ENCODE results near the gene FOXJ3.

The FOXJ3 gene

GRCh38 chr1:42334240-42335049 lies 590 bp downstream of the FOXJ3 start:
- in situ Hi-C loops (cut with MboI; ENCODE audit: low sequenced_read_pairs), result no loop called here

DNA sequence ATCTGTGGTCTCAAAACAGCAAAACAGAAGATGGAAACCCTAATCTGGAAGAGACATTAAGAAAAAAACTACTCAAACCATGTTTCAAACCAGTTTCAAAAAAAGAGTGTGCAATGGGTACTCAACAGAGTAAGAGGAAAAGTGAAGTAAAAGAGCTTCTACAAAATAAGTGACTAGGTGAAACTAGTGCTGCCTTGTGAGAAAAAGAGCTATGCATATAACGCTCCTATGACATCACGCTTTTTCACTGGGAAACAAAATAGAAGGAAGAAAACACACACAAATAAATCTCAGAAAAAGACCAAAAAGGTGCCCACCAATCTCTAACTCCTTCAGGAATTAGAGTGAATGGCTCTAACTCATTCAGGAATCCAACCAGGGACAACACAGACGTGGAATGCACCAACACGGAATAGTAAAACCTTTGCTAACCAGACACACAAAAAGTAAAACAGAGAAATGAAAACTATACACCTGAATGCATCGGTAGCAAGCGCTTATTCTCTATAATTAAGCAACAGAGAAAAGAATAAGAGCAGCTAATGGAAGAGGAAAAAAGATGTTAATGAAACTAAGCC lies 1.3 kb downstream of the FOXJ3 start:
- in situ Hi-C loops (cut with MboI; ENCODE audit: low sequenced_read_pairs), result no loop called here

DNA sequence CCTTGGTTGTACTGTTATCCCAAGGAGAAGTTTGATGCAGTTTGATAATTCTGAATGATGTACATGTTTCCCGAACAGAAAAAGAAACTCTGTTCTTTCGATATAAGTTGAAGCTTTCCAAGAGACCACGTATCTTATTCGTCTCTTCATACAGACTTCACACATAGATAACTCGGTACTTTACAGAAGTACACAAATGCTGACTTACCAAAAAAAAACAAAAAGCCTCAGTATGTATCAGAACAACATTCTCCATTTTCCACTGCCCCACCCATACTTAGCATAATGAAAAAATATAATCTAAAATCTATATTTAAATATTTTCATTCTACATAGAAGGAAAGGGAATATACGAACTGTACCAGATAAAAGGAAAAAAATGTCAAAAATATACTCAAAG lies 2.2 kb downstream of the FOXJ3 start:
- in situ Hi-C loops (cut with MboI; ENCODE audit: low sequenced_read_pairs), result no loop called here

DNA sequence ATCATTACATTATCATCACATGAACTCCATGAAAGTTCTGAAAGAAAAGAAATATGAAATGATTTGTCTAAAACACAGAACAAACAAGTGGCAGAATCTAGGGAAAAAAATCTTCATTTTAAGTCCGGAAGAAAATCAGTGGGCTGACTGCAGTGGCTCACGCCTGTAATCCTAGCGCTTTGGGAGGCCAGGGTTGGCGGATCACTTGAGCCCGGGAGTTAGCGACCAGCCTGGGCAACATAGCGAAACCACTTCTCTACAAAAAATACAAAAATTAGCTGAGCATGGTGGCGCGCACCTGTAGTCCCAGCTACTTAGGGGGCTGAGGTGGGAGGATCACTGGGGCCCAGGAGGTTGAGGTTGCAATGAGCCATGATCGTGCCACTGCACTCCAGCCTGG lies 4.8 kb downstream of the FOXJ3 start:
- in situ Hi-C loops (cut with MboI; ENCODE audit: low sequenced_read_pairs), result no loop called here

DNA sequence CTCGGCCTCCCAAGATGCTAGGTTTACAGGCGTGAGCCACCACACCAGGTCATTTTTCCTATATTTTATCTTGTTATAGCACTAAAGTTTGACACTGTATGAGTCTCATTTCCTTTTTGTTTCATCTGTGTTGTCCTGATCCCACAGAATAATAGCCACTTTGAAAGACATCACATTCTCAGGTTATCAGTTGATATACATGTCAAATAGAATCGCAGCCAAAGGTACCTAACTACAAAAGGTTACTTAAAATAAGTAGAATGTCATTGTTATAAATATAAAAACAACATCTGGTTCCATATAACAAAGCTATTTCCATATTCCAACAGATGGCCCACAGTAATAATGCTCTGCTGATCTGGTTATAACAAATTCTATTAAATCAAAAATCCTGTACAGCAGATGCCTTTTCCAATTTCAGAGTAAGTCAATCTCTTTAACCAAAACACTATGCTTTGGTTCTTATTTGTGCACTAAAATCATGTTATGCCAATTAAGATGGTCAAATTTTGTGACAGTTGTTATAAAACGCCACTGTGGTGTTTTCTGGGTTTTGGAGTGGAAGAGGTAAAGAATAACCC lies 6.0 kb downstream of the FOXJ3 start:
- in situ Hi-C loops (cut with MboI; ENCODE audit: low sequenced_read_pairs), result no loop called here

DNA sequence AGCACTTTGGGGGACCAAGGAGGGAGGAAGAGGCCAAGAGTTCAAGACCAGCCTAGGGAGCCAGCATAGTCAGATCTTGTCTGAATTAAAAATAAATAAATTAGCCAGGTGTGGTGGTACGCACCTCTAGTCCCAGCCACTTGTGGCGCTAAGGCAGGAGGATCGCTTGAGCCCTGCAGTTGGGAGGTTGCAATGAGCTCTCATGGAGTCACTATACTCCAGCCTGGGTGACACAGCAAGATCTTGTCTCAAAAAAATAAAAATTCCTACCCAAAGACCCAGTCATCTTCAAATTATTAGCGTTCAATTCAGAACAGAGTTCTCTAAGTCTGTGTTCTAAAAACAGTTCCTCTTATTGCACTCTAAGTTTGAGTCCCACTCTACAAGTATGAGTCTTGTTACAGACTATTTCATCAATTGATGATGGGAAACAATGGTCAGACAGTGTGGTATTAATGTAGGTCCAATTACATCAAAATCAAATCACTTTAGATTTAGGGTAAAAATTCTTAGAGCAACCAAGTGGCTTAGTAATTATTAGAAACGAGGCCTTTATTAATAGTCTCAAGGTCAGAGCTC lies 6.9 kb downstream of the FOXJ3 start:
- in situ Hi-C loops (cut with MboI; ENCODE audit: low sequenced_read_pairs), result no loop called here

DNA sequence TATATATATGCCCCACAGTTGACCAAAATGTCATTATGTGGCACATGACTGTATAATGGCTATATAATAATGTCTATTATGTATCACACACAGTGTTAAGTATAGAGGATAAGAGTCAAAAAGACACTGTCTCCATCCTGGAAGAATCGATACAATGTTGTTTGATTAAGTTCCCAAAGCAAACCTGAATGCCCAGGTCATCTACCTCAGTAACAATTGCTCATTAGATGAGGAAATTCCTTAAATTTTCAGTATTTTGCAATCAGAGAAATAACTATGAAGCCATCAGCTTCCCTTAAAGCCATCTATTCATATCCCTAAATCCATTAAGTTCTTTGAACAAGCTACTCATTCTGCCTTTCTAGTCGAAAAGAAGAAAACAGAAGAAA lies 10.0 kb downstream of the FOXJ3 start:
- in situ Hi-C loops (cut with MboI; ENCODE audit: low sequenced_read_pairs), result no loop called here

DNA sequence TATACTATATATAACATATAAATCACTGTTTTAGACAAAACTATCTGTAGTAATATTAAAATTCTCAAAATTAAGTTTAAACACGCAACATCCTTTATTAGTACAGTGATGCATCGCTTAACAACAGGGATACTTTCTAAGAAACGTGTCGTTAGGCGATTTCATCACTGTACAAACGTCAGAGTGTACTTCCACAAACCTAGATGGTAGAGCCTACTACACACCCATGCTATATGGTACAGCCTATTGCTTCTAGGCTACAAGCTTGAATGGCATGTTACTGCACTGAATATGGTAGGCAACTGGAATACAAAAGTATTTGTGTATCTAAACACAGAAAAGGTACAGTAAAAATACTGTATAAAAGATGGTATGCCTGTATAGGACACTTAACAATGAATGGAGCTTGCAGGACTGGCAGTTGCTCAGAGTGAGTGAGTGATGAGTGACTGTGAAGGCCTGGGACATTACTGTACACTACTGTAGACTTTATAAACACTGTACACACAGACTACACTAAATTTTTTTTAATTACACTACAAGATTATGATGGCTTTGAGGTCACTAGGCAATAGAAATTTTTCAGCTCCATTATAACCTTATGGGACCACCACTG lies 10.5 kb downstream of the FOXJ3 start:
- in situ Hi-C loops (cut with MboI; ENCODE audit: low sequenced_read_pairs), result no loop called here

GRCh38 chr1:42323551-42323950 lies 11.5 kb downstream of the FOXJ3 start:
- in situ Hi-C loops (cut with MboI; ENCODE audit: low sequenced_read_pairs), result no loop called here

DNA sequence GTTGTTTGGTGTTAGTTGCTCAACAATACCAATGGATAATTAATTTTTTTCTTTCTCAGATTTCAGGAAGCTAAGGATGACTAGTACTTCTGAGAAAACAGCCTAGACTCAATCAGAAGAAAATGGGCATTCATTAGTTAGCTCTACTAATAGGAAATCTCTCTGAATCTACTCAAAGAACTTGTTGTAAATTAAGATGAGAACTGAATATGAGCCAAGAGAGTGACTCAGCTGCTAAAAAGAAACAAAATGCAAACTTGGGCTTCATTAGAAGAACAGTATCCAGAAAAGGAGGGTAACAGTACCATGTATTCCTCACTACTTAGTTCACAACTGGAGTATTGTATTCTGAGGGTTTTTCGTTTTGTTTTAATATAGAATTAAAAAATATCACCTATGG lies 12.5 kb downstream of the FOXJ3 start:
- in situ Hi-C loops (cut with MboI; ENCODE audit: low sequenced_read_pairs), result no loop called here

DNA sequence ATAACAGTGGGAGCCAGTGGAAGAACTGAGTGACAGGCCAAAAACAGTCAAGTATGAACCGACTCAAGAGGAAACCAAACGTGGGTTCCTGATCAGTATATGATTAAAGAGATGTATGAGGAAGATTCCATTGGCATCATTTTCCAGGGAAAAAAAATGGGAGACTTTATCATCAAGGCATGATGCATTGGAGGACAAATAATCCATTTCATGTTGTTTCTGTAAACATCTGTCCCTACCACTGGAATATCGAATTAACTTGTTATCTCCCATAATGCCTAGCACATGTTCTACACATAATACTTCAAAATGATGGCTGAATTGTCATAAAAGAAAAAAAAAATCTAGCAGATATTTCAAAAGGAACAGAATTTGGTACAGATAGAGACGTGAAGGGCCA lies 13.3 kb downstream of the FOXJ3 start:
- in situ Hi-C loops (cut with MboI; ENCODE audit: low sequenced_read_pairs), result no loop called here

GRCh38 chr1:42320708-42321107 lies 14.3 kb downstream of the FOXJ3 start:
- in situ Hi-C loops (cut with MboI; ENCODE audit: low sequenced_read_pairs), result no loop called here

DNA sequence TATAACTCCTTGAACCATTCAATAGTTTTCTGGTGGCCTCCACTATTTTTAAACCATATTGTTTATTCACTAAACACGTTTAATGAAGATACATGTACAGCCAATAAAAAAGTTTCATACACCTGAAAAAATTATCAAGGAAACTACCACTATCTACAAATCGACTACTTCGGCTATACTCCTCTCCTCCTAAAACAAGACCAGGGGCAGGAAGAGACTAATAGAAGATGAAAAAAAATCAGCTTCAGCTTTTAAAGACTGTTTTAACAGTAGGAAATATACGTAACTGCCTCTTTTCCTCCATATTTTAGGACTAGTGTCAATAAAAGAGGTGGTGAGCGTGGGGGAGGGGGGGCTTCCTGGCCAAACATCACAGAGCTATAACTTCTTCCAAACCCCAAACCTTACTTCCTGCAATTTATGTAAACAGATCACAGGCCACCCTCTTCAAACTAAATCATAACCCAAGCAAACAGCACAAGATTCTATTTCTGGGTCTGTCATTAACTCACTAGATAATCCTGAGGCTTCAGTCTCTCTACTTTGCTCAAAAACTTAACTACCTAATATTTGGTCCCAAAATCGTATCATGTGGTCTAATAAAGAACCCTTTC lies 15.1 kb downstream of the FOXJ3 start:
- in situ Hi-C loops (cut with MboI; ENCODE audit: low sequenced_read_pairs), result no loop called here

- in situ Hi-C loops (cut with MboI; ENCODE audit: low sequenced_read_pairs), result no loop called here
Observed at GRCh38 chr1:42319128-42319851, 15.7 kb downstream of the FOXJ3 start.

GRCh38 chr1:42318601-42319000 lies 16.4 kb downstream of the FOXJ3 start:
- in situ Hi-C loops (cut with MboI; ENCODE audit: low sequenced_read_pairs), result no loop called here

DNA sequence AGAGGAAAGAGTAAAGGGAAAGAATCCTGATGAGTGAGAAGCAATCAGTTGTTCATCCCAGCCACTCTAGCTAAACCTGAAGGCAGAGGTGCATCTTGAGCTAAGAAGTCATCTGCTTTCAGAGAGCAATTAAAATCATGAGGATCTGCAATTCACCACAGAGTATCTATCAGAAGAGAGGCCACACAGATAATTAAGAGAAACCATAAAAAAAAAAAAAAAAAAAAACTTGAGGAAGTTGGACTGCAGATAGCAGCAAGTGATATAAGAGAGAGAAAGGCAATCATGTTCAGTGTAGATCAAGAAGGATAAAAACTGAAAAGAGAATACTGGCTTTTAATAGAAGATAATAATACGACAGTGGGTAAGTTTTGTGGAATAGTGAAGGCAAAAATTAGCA lies 17.7 kb downstream of the FOXJ3 start:
- in situ Hi-C loops (cut with MboI; ENCODE audit: low sequenced_read_pairs), result no loop called here

DNA sequence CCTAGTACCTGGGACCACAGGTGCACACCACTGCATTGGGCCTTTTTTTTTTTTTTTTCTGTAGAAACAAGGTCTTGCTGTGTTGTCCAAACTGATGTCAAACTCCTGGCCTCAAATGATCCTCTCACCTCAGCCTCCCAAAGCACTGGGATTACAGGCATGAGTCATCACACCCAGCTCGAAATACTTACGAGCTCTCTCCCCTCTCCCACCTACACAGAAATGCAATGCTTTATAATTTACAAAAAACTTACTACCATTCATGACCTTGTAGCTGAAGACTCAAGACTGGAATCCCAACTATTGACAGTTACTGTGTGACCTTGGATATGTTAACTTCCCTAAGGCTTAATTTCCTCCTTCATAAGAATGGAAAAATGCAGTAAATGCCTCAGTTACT lies 18.7 kb downstream of the FOXJ3 start:
- in situ Hi-C loops (cut with MboI; ENCODE audit: low sequenced_read_pairs), result no loop called here

DNA sequence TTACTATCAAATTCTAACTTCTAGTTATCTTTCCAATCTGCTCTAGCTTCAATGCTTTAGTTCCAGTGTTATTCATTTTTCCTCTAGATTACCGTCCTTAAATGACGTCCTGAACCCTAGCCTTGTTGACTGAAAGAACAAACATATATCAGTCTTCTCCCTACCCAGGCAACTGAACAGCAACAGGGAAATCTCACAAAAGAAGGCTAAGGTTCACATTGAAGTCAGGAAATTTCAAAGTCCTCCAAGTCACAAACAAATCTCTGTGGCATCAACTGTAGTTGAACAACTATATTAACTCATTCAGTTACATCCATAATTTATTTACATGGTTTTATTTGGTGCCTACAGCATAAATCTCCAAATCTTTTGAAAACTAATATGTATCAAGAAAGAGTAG lies 19.5 kb downstream of the FOXJ3 start:
- in situ Hi-C loops (cut with MboI; ENCODE audit: low sequenced_read_pairs), result no loop called here

DNA sequence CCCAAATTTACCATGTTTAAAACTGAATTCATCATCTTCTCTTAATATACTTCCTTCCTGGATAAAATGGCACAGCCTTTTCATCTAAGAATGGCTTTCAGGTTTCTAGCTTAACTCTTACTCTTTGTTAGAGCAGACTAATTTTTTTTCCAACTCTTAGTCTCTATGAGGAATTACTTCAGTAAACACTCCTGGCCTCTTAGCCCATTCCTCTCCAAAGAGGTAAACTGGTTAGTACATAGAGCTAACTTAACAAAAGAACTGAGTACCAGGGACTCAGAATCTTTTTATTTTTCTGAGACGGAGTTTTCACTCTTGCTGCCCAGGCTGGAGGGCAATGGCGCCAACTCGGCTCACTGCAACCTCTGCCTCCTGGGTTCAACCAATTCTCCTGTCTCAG lies 21.1 kb downstream of the FOXJ3 start:
- in situ Hi-C loops (cut with MboI; ENCODE audit: low sequenced_read_pairs), result no loop called here

DNA sequence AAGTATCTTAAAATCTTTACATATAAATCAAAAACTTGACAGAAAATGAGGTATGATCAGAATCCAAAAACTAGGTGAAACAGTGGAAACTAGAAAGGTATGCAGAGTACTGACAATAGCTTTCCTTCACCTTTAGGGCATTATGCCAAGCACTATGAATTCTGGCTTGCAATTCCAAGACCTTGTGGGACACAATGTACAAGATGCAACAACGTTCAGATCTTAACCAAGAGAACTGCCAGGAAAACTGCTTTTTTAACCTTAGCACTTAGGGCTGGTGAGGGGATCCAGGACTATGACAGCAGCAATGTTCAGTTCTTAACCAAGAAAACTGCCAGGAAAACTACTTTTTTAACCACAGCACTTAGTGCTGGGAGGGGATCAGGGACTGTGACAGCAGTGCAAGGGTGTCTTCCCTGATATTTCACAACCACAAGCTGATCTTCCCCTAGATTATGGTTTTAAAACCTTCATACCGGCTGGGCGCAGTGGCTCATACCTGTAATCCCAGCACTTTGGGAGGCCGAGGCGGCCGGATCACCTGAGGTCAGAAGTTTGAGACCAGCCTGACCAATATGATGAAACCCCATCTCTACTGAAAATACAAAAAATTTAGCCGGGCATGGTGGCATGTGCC lies 22.3 kb downstream of the FOXJ3 start:
- in situ Hi-C loops (cut with MboI; ENCODE audit: low sequenced_read_pairs), result no loop called here
